ENCODE results near the gene PPP2R3B.

Gene PPP2R3B

GRCh38 chrX:291411-291901, 95.3 kb downstream of the PPP2R3B start:
- no peak for DNase-seq

DNA sequence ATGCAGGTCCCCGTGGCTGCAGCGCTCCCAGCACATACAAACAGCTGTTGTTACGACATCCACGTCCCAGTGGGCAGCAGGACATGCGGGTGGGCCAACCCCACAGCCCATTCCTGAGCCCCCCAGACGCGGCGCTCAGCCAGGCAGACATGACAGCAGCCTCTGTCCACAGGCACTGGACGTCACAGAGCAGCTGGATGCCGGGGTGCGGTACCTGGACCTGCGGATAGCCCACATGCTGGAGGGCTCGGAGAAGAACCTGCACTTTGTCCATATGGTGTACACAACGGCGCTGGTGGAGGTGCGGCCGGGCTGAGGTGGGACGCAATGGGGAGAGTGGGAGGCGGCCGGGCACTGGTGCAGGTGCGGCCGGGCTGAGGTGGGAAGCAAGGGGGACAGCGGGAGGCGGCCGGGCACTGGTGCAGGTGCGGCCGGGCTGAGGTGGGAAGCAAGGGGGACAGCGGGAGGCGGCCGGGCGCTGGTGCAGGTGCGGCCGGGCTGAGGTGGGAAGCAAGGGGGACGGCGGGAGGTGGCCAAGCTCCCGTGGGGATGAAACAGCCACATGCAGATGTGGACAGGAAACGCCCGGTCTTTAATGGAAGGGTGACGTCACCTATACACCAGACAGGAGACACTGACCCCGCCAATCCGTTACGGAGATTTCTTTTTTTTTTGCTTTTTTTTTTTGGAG, 96.1 kb downstream of the PPP2R3B start:
- DNase-seq = no peak

DNA sequence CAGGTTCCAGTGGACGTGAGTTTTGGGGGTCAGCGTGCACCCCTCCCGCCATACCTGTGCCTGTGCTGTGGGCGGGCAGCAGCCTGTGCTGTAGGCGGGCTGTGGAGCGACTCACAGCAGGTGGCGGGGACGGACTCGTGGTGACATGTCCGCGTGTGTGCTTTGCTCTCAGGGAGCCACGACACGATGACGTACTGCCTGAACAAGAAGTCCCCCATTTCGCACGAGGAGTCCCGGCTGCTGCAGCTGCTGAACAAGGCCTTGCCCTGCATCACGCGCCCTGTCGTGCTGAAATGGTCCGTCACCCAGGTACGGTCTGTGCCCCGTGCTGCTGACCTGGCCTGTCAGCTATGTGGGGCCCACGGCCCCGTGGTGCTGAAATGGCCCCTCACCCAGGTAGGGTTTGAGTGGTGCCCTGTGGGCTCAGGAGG, 98.1 kb downstream of the PPP2R3B start:
- DNase-seq = no peak

DNA sequence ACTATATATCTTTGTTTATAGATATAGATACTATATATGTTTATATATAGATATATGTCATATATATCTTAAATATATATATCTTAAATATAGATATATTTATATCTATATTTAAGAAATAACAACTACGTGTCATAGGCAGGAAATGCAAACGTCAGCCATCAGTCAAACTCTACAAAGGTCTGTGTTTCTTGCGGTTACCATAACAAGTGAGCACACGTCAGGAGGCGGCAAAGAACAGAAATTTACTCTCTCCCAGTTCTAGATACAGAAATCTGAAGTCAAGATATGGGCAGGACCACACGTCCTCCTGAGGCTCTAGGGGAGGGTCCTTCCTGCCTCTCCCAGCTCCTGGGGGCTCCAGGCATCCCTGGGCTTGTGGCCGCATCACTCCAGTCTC, 99.0 kb downstream of the PPP2R3B start:
- no peak for DNase-seq

GRCh38 chrX:285076-285677, 101.5 kb downstream of the PPP2R3B start:
- DNase-seq = no peak

All from NCI-H774 (cell line).